ENCODE measurements around the gene GNA15. TPM values are rescaled to one million over a fixed set of nuclear protein-coding genes. Genes with fewer than 3 reads are reported as not detected.

The GNA15 gene
- total RNA-seq, 2 donors from 2014 or later: 3.0 to 105 TPM

- DNase-seq (ENCODE audit: low spot score in 2 of 2): no peak
Measured at GRCh38 chr19:3102239-3103140, 33.3 kb upstream of the GNA15 start.

GRCh38 chr19:3104708-3104983 lies 31.2 kb upstream of the GNA15 start:
- ATAC-seq (no peak), DNase-seq (ENCODE audit: low spot score in 2 of 2) (no peak)
- peak overlapping the region in 1 of 2 donors; percentile 15 for H3K27ac Mint-ChIP-seq
- no peaks in the 10 kb centered on the region for H3K36me3 Mint-ChIP-seq
- no peaks in the 10 kb centered on the region for H3K9me3 Mint-ChIP-seq

More at GRCh38 chr19:3102239-3103140, 33.3 kb upstream of the GNA15 start:
- H3K27ac Mint-ChIP-seq: no peak overlapping the region
- no peak for ATAC-seq
- no peaks in the 10 kb centered on the region for H3K36me3 Mint-ChIP-seq
- H3K9me3 Mint-ChIP-seq: no peaks in the 10 kb centered on the region

GRCh38 chr19:3105641-3106508 lies 30.0 kb upstream of the GNA15 start:
- Mint-ChIP-seq H3K36me3 (no peaks in the 10 kb centered on the region), H3K27ac (no peak overlapping the region), H3K9me3 (no peaks in the 10 kb centered on the region)
- DNase-seq (ENCODE audit: low spot score in 2 of 2) (no peak), ATAC-seq (no peak)

GRCh38 chr19:3106509-3107141 lies 29.2 kb upstream of the GNA15 start:
- DNase-seq (ENCODE audit: low spot score in 2 of 2) (no peak), ATAC-seq (no peak)
- Mint-ChIP-seq H3K27ac (no peak overlapping the region), H3K36me3 (no peaks in the 10 kb centered on the region), H3K9me3 (no peaks in the 10 kb centered on the region)

GRCh38 chr19:3107658-3108057 lies 28.2 kb upstream of the GNA15 start:
- ATAC-seq (no peak), DNase-seq (ENCODE audit: low spot score in 2 of 2) (no peak)
- no peaks in the 10 kb centered on the region for H3K9me3 Mint-ChIP-seq
- peak overlapping the region in 1 of 2 donors; percentile 9 for H3K27ac Mint-ChIP-seq
- H3K36me3 Mint-ChIP-seq: no peaks in the 10 kb centered on the region

GRCh38 chr19:3108775-3109174 lies 27.1 kb upstream of the GNA15 start:
- H3K27ac Mint-ChIP-seq: peak overlapping the region; percentile 9 to 23
- H3K36me3 Mint-ChIP-seq: no peaks in the 10 kb centered on the region
- DNase-seq (ENCODE audit: low spot score in 2 of 2): peak; percentile 71 to 76
- ATAC-seq: peak; percentile 76 to 78
- H3K9me3 Mint-ChIP-seq: no peaks in the 10 kb centered on the region

GRCh38 chr19:3109491-3109890 lies 26.3 kb upstream of the GNA15 start:
- Mint-ChIP-seq H3K36me3 (no peaks in the 10 kb centered on the region), H3K27ac (peak overlapping the region in 1 of 2 donors; percentile 86), H3K9me3 (no peaks in the 10 kb centered on the region)
- ATAC-seq: no peak
- no peak for DNase-seq (ENCODE audit: low spot score in 2 of 2)

GRCh38 chr19:3110126-3110825 lies 25.6 kb upstream of the GNA15 start:
- DNase-seq (ENCODE audit: low spot score in 2 of 2) (no peak), ATAC-seq (no peak)
- H3K27ac Mint-ChIP-seq: peak overlapping the region in 1 of 2 donors; percentile 77
- no peaks in the 10 kb centered on the region for H3K36me3 Mint-ChIP-seq
- no peaks in the 10 kb centered on the region for H3K9me3 Mint-ChIP-seq

GRCh38 chr19:3111586-3112247 lies 24.1 kb upstream of the GNA15 start:
- DNase-seq (ENCODE audit: low spot score in 2 of 2) (no peak), ATAC-seq (no peak)
- H3K36me3 Mint-ChIP-seq: no peaks in the 10 kb centered on the region
- no peak overlapping the region for H3K27ac Mint-ChIP-seq
- H3K9me3 Mint-ChIP-seq: no peaks in the 10 kb centered on the region

- Mint-ChIP-seq H3K9me3 (no peaks in the 10 kb centered on the region), H3K27ac (no peak overlapping the region), H3K36me3 (no peaks in the 10 kb centered on the region)
- no peak for DNase-seq (ENCODE audit: low spot score in 2 of 2)
- no peak for ATAC-seq
Measured at GRCh38 chr19:3112375-3113099, 23.3 kb upstream of the GNA15 start.

- ATAC-seq: no peak
- Mint-ChIP-seq H3K9me3 (no peaks in the 10 kb centered on the region), H3K27ac (no peak overlapping the region), H3K36me3 (no peaks in the 10 kb centered on the region)
- DNase-seq (ENCODE audit: low spot score in 2 of 2): no peak
Measured at GRCh38 chr19:3113100-3114017, 22.5 kb upstream of the GNA15 start.

GRCh38 chr19:3114018-3114726 lies 21.7 kb upstream of the GNA15 start:
- H3K27ac Mint-ChIP-seq: no peak overlapping the region
- DNase-seq (ENCODE audit: low spot score in 2 of 2): no peak
- H3K36me3 Mint-ChIP-seq: no peaks in the 10 kb centered on the region

GRCh38 chr19:3114811-3115210 lies 21.0 kb upstream of the GNA15 start:
- Mint-ChIP-seq H3K9me3 (no peaks in the 10 kb centered on the region), H3K36me3 (no peaks in the 10 kb centered on the region)
- no peak for ATAC-seq

More at GRCh38 chr19:3114018-3114726, 21.7 kb upstream of the GNA15 start:
- H3K9me3 Mint-ChIP-seq: no peaks in the 10 kb centered on the region
- no peak for ATAC-seq

GRCh38 chr19:3115411-3115810 lies 20.4 kb upstream of the GNA15 start:
- H3K27ac Mint-ChIP-seq: no peak overlapping the region
- no peaks in the 10 kb centered on the region for H3K9me3 Mint-ChIP-seq
- ATAC-seq: no peak
- no peaks in the 10 kb centered on the region for H3K36me3 Mint-ChIP-seq
- DNase-seq (ENCODE audit: low spot score in 2 of 2): no peak

More at GRCh38 chr19:3114811-3115210, 21.0 kb upstream of the GNA15 start:
- no peak overlapping the region for H3K27ac Mint-ChIP-seq
- no peak for DNase-seq (ENCODE audit: low spot score in 2 of 2)
